BJ (cell line): ENCODE results near the gene OR8D1. TPM values are rescaled to one million over a fixed set of nuclear protein-coding genes. Genes with fewer than 3 reads are reported as not detected.

Experiments
- CTCF ChIA-PET: fragments of 350-600 bp; formaldehyde crosslinking; extraction: SDS; loops from one replicate; lab custom pipeline; 2021; ENCODE audit warnings: antibody characterized with exemption, inconsistent platforms; lab: Yijun Ruan, JAX
- POLR2A ChIA-PET: fragments of 300-600 bp; sonication (Branson Sonifier 250); formaldehyde crosslinking; extraction: SDS; loops from one replicate; lab custom pipeline; 2021; ENCODE audit warnings: antibody characterized with exemption; lab: Charles Lee
- DNase-seq: peaks from one replicate; pipeline ENCODE4 v3.0.0-alpha.2; 2011; ENCODE audit warnings: low read depth
- H3K27me3 ChIP-seq: 2 replicates; pipeline ENCODE4 v1.6.0; 2011; ENCODE audit warnings: low read length; ENCODE audit not compliant: control insufficient read depth, insufficient read depth
- H3K36me3 ChIP-seq: 2 replicates; pipeline ENCODE4 v1.5.1; 2011; ENCODE audit warnings: low read length; ENCODE audit not compliant: control insufficient read depth, insufficient read depth
- H3K4me3 ChIP-seq: 2 replicates; pipeline ENCODE4 v1.5.1; 2011; ENCODE audit warnings: low read depth, mild to moderate bottlenecking, control low read depth, low read length
- CTCF ChIP-seq: IDR thresholded peaks from 2 replicates; pipeline ENCODE4 v1.5.1; 2011; ENCODE audit warnings: low read depth, mild to moderate bottlenecking, control low read depth, inconsistent platforms, low read length, moderate library complexity; ENCODE audit not compliant: insufficient read depth
- polyA plus RNA-seq: library from polyadenylated mRNA; depleted of rRNA; stranded (reverse); fragments of >200 nt; gene quantifications from 2 replicates; pipeline ENCODE4 v1.2.3, GENCODE V29; 2011

The OR8D1 gene
- polyA plus RNA-seq, 1 experiment, result not detected

GRCh38 chr11:124339396-124340141 is 25.8 kb upstream of the OR8D1 start:
- Histone ChIP-seq H3K36me3 (no peaks in the 10 kb centered on the region), H3K27me3 (no peaks in the 10 kb centered on the region), H3K4me3 (no peak overlapping the region)
- POLR2A ChIA-PET, result no interaction called here
- no peak for TF ChIP-seq CTCF
- no peak for DNase-seq
- CTCF ChIA-PET, result no interaction called here

- no peaks in the 10 kb centered on the region for H3K36me3 ChIP-seq
- ChIA-PET CTCF (no interaction called here), POLR2A (no interaction called here)
- no peaks in the 10 kb centered on the region for H3K27me3 ChIP-seq
- H3K4me3 ChIP-seq, result no peak overlapping the region
- DNase-seq, result no peak
- no peak for TF ChIP-seq CTCF
Measured at GRCh38 chr11:124331873-124332272, 18.1 kb upstream of the OR8D1 start.

- DNase-seq, result no peak
- no peak for TF ChIP-seq CTCF
- H3K36me3 ChIP-seq, result no peaks in the 10 kb centered on the region
- H3K27me3 ChIP-seq, result no peaks in the 10 kb centered on the region
- POLR2A ChIA-PET, result no interaction called here
- CTCF ChIA-PET, result no interaction called here
- H3K4me3 ChIP-seq, result no peak overlapping the region
Measured at GRCh38 chr11:124329787-124330478, 16.2 kb upstream of the OR8D1 start.

- Histone ChIP-seq H3K27me3 (no peaks in the 10 kb centered on the region), H3K4me3 (no peak overlapping the region), H3K36me3 (no peaks in the 10 kb centered on the region)
- no peak for TF ChIP-seq CTCF
- DNase-seq, result no peak
- ChIA-PET CTCF (no interaction called here), POLR2A (no interaction called here)
Measured at GRCh38 chr11:124327775-124328174, 14.0 kb upstream of the OR8D1 start.

GRCh38 chr11:124322356-124322755 is 8.6 kb upstream of the OR8D1 start:
- CTCF ChIA-PET, result no interaction called here
- H3K4me3 ChIP-seq, result no peak overlapping the region
- no peak for TF ChIP-seq CTCF
- POLR2A ChIA-PET, result no interaction called here
- H3K36me3 ChIP-seq, result no peaks in the 10 kb centered on the region
- DNase-seq, result no peak
- H3K27me3 ChIP-seq, result no peaks in the 10 kb centered on the region
